GM19193 (cell line): ENCODE data around the gene RIC8A.

Experiments used
- POLR2A ChIP-seq: IDR thresholded peaks from 4 replicates; pipeline ENCODE4 v1.6.1; 2011; ENCODE audit not compliant: insufficient read depth, insufficient read length; ENCODE audit errors: extremely low read depth

Gene RIC8A

DNA sequence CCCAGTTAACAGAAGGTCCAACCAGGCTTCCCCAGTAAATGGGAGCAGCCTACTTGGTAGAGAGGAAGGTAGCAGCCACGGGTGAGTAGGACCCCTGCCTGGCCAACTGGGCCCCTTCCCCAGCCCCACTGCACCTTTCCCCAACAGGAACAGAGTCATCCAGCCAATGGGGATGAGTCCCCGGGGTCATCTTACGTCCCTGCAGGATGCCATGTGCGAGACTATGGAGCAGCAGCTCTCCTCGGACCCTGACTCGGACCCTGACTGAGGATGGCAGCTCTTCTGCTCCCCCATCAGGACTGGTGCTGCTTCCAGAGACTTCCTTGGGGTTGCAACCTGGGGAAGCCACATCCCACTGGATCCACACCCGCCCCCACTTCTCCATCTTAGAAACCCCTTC, 6.6 kb downstream of the RIC8A start:
- TF ChIP-seq POLR2A = no peak

DNA sequence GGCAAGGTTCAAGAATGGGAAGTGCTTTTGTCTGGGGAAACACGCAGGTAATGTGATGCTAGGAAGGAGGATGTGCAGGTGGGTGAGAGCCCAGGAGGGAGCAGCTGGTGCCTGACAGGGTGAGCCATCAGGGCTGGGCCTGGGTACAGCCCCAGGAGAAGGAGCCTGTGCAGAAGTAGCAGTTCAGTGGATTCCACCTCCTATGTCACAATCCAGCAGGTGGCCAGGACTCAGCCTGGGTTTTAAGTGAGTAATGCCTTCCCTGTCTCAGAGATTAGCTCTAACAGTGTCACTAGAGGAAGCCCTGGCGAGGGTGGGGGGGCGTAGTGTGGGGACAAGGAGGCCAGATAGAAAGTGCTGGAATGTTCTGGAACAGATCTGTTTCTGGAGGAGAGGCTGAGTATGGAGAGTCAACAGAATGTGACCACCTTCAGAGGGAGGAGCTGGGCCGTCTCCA, 8.1 kb downstream of the RIC8A start:
- TF ChIP-seq POLR2A = no peak

DNA sequence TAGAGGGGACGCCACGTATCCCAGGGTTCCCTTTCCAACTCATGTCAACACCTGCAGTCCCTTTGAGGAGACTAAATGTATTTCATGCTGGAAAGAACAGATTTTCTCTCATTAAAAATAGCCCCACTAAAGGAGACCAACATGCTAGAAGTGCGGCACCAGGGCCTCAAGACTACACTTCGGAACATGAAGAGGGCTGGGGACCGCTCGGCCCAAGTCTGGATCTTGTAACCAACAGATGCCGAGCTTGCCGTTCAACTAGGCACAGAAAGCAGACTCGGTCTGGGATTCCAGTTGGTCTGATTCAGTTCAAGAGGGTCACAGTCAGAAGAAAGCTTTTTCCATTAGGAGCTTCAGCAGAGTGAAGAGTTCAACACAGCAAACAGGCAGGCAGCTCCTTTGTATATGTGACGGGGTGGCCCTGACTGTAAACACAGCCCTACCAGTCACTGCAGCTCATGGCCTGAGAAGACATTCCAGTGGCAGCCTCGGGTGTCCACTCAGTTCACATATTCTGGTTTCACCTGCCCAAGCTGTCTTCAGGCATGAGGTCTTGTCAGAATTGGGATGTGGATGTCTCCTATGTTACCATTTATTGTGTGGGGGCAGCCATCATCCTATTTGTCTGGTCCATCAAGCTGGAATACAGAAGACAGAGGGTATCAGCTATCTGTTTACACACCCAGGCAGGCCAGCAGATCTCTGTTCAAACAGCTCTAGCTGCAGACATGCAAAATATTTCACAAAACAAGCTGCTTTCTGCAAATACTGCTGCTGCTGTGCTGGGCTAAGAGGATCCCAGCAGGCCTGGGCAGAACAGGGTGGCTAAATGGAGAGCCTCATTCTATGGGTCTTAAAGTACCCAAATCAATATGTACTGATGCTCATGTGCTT, 8.8 kb downstream of the RIC8A start:
- TF ChIP-seq POLR2A = no peak

DNA sequence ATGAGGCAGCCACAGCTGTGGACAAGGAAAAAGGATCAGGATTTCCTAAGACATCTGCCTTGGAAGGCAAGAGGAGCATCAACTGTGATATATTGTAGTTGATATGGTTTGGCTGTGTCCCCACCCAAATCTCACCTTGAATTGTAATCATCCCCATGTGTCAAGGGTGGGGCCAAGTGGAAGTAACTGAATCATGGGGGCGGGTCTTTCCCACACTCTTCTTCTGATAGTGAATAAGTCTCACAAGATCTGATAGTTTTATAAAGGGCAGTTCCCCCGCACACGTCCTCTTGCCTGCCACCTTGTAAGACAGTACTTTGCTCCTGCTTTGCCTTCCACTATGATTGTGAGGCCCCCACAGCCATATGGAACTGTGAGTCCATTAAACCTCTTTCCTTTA, 10.2 kb downstream of the RIC8A start:
- TF ChIP-seq POLR2A = no peak

DNA sequence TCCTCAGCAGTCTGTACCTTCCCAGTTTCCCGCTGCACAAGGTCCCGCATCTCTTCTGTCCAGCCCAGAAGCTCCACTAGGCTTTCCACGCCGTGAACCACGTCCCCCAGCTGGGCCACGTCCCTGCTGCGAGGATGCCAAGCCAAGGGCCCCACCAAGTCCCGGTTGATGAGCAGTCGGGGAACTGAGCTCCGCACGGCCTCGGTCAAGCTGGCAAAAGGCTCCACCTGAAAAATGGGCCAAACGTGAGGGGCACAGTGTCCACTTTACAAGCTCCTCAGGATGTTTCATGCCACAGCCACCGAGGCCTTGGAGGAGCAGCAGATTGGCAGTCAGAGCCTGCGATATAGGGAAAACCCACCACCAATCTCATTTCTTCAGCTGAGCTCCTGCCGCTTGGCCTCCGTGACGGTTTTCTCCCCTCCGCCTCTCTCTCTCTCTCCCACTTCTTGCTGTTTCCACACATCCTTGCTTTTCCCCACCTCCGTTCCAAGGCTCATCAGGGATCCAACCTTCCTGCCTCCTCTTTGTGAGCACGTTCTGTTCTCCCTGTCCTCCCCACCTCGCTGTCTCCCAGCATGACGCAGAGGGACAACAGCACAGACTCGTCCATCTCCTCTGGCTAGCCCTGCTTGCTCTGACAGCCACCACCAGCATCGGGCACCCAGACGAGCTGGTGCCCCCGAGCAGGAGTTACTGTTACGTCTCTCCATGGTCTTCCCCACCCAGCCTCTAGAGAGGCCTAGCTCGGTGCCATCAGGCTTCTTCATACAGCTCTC, 11.5 kb downstream of the RIC8A start:
- no peak for TF ChIP-seq POLR2A

DNA sequence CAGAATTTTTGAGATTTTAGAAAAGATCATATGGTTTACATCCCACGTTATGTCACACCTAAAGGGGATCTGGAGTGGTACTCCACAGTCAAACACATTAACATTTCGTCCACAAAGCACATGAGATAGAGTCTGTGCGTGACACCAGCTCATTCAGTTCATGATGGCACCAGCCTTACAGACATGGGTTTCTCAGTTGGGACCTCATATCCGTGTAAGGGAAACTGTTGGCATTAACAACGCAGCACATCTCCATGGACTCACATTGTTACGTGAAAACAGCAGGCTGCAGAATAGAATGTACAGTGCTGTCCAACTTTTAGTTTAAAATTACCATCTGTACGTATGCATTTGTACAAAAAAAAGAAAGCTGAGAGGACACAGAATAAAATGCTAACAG, 14.0 kb downstream of the RIC8A start:
- TF ChIP-seq POLR2A = no peak

DNA sequence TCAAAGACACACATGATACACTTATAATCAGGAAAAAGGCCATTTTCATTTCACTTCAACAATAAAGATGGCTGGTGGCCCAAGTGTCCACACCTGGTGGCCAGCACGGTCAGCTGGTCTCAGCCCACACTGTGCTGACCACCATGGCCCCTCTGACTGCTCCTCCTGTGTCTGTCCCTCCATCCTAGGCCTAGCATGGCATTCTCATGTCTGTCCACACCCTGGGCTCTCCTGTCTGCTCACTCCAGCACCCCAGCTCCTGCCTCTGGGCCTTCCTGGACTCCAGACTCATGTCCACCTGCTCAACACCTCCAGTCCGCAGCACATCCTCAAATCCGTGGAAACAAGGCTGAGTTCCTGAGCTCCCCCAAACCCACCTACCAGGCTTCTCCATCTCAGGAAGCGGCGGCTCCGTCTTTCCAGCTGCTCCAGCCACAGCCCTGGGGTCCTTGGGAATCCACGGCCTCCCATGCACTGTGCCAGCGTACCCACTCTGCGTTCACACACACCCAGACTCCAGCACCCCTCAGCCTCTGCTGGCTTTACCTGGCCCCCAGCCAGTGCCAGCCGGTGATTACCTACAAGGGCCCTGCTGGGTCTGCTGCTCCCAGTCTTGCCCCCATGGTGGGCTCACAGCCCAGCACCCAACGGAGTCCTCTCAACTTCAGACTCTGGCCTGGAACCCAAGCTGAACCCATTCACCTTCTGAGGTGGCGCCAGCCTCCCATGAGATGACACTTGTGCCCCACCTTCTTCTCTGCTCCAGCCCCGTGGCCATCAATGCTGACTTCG, 14.7 kb downstream of the RIC8A start:
- no peak for TF ChIP-seq POLR2A

DNA sequence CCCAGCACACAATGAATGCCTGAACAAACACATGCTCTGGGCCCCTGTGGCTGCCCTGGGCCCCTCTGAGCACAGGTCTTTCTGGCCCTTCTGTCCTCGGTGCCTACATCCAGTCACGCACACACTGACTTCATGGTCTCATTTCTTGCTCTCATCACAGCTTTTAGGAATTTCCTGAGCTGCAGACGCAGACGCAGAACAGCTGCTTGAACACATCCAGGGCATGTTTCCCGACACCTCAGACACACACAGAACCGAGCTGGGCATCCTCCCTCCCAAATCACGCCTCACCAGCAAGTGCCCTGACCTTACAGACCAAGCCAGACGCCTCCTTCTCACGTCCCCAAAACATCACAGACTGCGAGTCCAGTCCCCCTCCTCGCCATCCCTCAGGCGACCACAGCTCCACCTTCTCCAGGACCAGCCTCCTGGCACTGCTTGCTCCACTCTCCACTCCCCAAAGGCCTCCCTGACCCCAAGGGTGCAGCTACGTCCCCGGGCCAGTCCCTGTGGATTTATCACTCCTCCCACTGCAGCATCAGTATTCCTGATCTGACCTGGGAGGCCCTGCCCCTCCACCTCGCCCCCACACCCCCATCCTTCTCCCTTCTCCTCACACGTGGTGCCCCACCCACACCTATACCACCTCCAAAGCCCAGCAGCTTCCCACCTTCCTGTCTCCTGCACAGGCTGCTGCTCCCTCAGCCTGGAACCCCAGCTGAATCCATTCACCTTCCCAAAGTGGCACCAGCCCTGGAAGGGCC, 15.7 kb downstream of the RIC8A start:
- no peak for TF ChIP-seq POLR2A

DNA sequence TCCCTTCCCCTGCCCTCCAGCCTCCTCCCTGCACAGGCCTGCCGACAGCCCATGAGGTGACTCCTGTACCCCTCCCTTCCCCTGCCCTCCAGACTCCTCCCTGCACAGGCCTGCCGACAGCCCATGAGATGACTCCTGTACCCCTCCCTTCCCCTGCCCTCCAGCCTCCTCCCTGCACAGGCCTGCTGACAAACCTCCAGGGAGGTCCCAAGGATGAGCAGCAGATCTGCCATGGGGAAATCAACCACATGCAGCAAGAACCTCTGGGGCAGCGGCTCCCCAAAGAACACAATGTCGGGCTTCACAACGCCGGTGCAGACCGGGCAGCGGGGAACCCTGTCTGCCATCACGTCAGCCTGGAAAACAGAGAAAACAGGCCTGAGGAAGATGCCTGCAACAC, 16.4 kb downstream of the RIC8A start:
- TF ChIP-seq POLR2A = no peak

DNA sequence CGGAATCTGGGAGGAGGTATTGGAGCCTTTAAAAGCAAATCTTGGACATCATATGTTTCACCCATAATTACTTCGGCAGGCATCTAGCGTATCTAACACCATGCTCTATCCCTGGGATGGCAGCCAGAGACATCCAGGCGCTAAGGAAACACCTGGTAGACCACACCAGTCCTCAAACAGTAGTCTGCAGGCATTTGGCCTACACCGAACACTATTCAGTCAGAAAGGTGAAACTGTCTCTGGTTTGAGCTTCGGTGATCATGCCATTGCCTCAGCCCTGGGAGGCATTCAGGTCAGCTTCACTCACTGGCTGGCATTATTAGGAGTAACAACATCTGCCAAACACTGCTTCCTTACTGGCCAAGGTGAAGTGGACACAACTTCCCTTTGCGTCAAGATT, 16.9 kb downstream of the RIC8A start:
- no peak for TF ChIP-seq POLR2A

DNA sequence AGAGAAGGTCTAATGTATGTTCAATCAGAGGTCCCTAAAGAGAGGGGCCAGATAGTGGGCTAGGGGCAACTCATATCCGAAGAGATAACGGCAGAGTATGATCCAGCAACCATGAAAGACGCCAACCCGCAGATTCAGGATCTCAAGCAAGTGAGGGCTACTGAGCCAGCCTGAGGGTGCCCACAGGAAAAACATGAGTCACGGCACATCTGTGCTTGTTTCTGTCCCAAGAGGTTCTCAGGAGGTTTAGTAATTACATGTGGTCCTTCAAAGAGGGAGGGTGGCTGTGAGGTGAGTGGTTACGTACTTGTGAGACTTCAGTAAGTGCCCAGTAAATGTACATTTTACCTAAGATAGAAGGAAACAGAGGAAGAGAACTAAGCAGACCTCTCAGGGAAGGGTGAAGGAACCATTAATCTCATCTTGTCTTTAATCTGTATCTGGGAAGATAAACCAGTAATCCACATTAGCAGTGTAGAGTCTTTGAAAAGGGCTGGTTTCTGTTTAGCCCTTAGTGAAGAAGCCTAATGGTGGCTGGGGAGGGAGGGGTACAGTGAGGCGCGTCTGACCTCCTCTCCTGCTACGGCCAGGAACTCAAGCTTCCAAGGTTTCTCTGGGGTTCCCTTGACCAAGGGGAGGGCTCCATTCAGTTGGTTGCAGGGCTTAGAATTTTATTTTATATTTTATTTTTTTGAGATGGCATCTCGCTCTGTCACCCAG, 18.4 kb downstream of the RIC8A start:
- TF ChIP-seq POLR2A = no peak

DNA sequence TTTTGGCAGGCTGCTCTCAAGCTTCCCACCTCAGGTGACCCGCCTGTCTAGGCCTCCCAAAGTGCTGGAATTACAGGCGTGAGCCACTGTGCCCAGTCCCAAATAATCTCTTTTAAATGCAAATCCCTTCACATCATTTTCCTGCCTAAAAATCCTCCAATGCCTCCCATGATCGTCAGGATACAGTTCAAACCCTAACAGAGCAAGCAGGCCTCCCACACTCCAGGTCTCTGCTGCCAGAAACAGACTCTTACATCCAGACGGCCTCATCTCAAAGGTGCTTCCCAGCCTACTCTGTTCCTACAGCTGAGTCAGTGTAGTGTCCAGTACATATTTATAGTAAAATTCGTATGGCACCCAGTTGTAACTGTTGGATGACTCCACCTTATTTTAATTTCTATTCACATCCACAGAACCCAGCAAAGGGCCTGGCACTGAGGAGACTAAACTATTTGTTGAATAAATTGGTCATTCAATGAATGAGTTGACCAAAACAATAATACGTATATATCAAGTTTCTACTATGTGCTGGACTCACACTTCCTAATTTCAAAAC, 20.4 kb downstream of the RIC8A start:
- TF ChIP-seq POLR2A = no peak

DNA sequence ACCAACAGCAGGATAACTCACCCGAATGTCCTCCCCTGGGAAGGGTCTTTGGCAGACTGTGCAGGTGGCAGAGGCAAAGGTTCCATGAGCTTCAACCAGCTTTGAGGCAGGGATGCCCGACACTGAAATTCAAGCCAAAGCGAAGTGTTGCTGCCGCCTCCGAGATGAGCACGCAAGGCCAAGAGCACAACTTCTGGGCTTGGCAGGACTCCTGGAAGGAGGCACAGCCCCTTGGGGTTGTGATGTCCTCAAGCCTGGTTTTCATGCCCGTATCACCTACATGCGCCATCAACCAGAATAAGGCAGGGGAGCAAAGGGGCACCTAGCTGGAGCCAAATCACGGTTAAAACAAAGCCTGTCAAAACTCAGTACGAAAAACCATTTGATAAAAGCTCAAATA, 22.9 kb downstream of the RIC8A start:
- TF ChIP-seq POLR2A = no peak

DNA sequence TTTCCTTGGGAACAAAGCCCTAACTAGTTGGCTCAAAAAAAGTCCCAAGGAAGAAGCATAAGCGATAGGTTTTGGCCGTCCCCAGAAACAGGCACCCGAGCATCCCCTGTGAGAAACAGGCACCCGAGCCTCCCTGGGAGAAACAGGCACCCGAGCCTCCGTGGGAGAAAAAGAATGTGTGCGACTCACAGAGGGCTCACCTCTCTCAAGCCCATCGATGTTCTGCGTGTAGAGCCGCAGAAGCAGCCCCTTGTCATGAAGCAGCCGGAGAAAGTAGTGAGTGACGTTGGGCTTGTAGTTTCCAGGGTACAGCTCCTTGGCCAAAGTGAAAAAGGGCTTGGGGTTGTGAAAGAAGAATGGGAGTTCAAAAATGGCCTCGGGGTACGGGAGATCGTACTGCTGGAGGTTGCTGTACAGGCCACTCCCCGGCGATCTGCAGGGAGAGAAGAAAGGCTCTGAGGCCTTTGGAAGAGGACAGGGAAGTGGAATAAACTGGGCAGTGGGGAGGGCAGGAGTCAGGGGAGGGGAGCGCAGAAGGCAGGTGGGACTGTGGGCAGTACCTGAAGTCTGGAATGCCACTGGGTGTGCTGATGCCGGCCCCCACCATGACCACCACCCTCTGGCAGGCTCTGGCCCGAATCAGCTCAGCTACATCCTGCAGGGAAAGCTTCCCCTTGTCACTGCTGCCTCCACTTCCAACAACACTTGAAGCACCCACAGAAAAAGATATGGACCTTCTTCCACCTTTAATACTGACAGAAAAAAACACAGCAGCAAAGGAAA, 25.5 kb downstream of the RIC8A start:
- TF ChIP-seq POLR2A = no peak
